HUES64 (cell line): ENCODE results near the gene SLC45A2.

Source experiments
- H3K27ac ChIP-seq: 2 replicates; pipeline ENCODE4 v1.7.0; 2013; ENCODE audit warnings: low read depth, low read length, inconsistent platforms
- H3K27me3 ChIP-seq: 2 replicates; pipeline ENCODE4 v1.6.1; 2013; ENCODE audit warnings: mild to moderate bottlenecking, low read length; ENCODE audit not compliant: insufficient read depth
- H3K36me3 ChIP-seq: 2 replicates; pipeline ENCODE4 v1.6.1; 2013; ENCODE audit warnings: mild to moderate bottlenecking, low read length; ENCODE audit not compliant: insufficient read depth
- H3K4me1 ChIP-seq: 2 replicates; pipeline ENCODE4 v1.6.1; 2013; ENCODE audit warnings: mild to moderate bottlenecking, low read length, moderate library complexity; ENCODE audit not compliant: insufficient read depth
- H3K4me3 ChIP-seq: 2 replicates; pipeline ENCODE4 v1.5.1; 2013; ENCODE audit warnings: mild to moderate bottlenecking, low read length, moderate library complexity
- H3K9ac ChIP-seq: 2 replicates; pipeline ENCODE4 v1.6.1; 2013; ENCODE audit warnings: mild to moderate bottlenecking, low read depth, low read length
- H3K9me3 ChIP-seq: 2 replicates; pipeline ENCODE4 v1.6.1; 2013; ENCODE audit warnings: low read depth, low read length; ENCODE audit not compliant: insufficient read depth
- WGBS: fragments of 150-250, 120-280 bp; methylation state at CpG from one replicate; pipeline ENCODE4 v1.1.7; 2013; ENCODE audit warnings: missing lambda C conversion rate; 5-methylcytosine and 5-hydroxymethylcytosine counted together

SLC45A2 gene

DNA sequence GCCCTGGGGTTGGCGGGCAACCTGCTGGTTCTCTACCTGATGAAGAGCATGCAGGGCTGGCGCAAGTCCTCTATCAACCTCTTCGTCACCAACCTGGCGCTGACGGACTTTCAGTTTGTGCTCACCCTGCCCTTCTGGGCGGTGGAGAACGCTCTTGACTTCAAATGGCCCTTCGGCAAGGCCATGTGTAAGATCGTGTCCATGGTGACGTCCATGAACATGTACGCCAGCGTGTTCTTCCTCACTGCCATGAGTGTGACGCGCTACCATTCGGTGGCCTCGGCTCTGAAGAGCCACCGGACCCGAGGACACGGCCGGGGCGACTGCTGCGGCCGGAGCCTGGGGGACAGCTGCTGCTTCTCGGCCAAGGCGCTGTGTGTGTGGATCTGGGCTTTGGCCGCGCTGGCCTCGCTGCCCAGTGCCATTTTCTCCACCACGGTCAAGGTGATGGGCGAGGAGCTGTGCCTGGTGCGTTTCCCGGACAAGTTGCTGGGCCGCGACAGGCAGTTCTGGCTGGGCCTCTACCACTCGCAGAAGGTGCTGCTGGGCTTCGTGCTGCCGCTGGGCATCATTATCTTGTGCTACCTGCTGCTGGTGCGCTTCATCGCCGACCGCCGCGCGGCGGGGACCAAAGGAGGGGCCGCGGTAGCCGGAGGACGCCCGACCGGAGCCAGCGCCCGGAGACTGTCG, 47.3 kb downstream of the SLC45A2 start:
- no peak overlapping the region for H3K9ac ChIP-seq
- H3K4me1 ChIP-seq = no peaks in the 10 kb centered on the region; the same call in 1 of the 2 replicates
- no peaks in the 10 kb centered on the region for H3K9me3 ChIP-seq
- no peak overlapping the region for H3K4me3 ChIP-seq
- H3K27ac ChIP-seq = no peak overlapping the region
- WGBS = 96% methylated on average over 54 of the region's 54 CpGs
- H3K36me3 ChIP-seq = no peaks in the 10 kb centered on the region
- H3K27me3 ChIP-seq = peaks cover 27% of the 10 kb centered on the region

DNA sequence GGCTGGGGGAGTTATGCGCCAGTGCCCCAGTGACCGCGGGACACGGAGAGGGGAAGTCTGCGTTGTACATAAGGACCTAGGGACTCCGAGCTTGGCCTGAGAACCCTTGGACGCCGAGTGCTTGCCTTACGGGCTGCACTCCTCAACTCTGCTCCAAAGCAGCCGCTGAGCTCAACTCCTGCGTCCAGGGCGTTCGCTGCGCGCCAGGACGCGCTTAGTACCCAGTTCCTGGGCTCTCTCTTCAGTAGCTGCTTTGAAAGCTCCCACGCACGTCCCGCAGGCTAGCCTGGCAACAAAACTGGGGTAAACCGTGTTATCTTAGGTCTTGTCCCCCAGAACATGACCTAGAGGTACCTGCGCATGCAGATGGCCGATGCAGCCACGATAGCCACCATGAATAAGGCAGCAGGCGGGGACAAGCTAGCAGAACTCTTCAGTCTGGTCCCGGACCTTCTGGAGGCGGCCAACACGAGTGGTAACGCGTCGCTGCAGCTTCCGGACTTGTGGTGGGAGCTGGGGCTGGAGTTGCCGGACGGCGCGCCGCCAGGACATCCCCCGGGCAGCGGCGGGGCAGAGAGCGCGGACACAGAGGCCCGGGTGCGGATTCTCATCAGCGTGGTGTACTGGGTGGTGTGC, 48.0 kb downstream of the SLC45A2 start, which contains the start of gene RXFP3:
RXFP3 (plus strand) TSS at position 6 of the 636 bp plus-strand sequence; CDS start at position 361, 355 bp downstream.
- Histone ChIP-seq H3K36me3 (no peaks in the 10 kb centered on the region), H3K27ac (no peak within 1 kb of the TSS), H3K4me3 (peak within 1 kb of the TSS; percentile 68), H3K9me3 (no peaks in the 10 kb centered on the region), H3K27me3 (peaks cover 27% of the 10 kb centered on the region), H3K9ac (no peak within 1 kb of the TSS), H3K4me1 (peaks cover 3% of the 10 kb centered on the region; the same call in 1 of the 2 replicates)
- WGBS = 44% methylated on average over 45 of the region's 45 CpGs

DNA sequence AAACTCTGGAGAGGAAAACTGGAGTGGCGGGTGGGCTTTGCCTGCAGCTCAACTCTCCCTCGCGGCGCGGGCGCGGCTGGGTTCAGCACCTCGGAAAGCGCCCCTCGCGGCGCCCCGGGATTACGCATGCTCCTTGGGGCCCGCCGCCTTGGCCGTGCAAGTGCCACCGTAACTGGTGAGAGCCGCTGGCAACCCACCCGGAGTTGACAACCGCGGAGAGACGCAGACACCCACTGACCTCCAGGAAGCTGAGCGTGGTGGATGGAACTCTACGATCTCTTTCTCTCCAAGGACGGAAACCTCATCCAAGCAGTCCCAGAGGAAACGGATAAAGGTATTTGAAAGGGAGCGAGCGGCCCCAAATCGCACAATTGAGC, 48.5 kb downstream of the SLC45A2 start:
- Histone ChIP-seq H3K4me3 (peak overlapping the region; percentile 68), H3K27ac (no peak overlapping the region), H3K36me3 (no peaks in the 10 kb centered on the region), H3K4me1 (peaks cover 8% of the 10 kb centered on the region), H3K9ac (no peak overlapping the region), H3K27me3 (peaks cover 27% of the 10 kb centered on the region), H3K9me3 (no peaks in the 10 kb centered on the region)
- WGBS = under 1% methylated on average over 30 of the region's 30 CpGs

DNA sequence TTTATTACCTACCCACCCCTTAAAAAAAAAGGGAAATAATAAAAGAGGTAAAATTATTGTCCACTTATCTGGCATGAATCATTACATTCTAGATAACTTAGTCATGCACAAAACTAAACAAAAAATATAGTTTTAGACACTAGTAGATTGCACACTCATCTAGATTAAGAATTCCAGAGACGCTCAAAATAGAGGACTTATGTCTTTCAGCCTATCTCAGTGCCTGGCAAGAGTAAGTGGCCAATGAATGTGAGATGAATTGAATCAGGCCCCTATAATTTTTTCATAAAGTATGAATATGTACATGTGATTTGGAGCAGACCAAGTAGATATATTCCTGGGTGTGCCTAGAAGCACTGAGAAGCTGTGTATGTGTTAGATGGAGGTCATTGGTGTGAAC, 50.3 kb downstream of the SLC45A2 start:
- peaks cover 27% of the 10 kb centered on the region for H3K27me3 ChIP-seq
- H3K36me3 ChIP-seq = no peaks in the 10 kb centered on the region
- H3K9me3 ChIP-seq = no peaks in the 10 kb centered on the region
- H3K27ac ChIP-seq = no peak overlapping the region
- WGBS = 89% methylated on average over 1 of the region's 1 CpG
- no peak overlapping the region for H3K9ac ChIP-seq
- no peak overlapping the region for H3K4me3 ChIP-seq
- peaks cover 24% of the 10 kb centered on the region for H3K4me1 ChIP-seq

- Histone ChIP-seq H3K4me1 (peaks cover 28% of the 10 kb centered on the region), H3K27ac (no peak overlapping the region), H3K9ac (no peak overlapping the region), H3K36me3 (no peaks in the 10 kb centered on the region), H3K9me3 (no peaks in the 10 kb centered on the region), H3K4me3 (no peak overlapping the region), H3K27me3 (peaks cover 27% of the 10 kb centered on the region)
- 87% methylated on average over 3 of the region's 3 CpGs for WGBS
Measured at GRCh38 chr5:33933723-33934169, 50.7 kb downstream of the SLC45A2 start.

- Histone ChIP-seq H3K27ac (peak overlapping the region; percentile 83; the same call in 1 of the 2 replicates), H3K27me3 (peaks cover 7% of the 10 kb centered on the region), H3K9ac (no peak overlapping the region), H3K9me3 (no peaks in the 10 kb centered on the region), H3K36me3 (no peaks in the 10 kb centered on the region), H3K4me1 (peaks cover 40% of the 10 kb centered on the region), H3K4me3 (no peak overlapping the region)
- 64% methylated on average over 5 of the region's 5 CpGs for WGBS
Measured at GRCh38 chr5:33931136-33931535, 53.4 kb downstream of the SLC45A2 start.

DNA sequence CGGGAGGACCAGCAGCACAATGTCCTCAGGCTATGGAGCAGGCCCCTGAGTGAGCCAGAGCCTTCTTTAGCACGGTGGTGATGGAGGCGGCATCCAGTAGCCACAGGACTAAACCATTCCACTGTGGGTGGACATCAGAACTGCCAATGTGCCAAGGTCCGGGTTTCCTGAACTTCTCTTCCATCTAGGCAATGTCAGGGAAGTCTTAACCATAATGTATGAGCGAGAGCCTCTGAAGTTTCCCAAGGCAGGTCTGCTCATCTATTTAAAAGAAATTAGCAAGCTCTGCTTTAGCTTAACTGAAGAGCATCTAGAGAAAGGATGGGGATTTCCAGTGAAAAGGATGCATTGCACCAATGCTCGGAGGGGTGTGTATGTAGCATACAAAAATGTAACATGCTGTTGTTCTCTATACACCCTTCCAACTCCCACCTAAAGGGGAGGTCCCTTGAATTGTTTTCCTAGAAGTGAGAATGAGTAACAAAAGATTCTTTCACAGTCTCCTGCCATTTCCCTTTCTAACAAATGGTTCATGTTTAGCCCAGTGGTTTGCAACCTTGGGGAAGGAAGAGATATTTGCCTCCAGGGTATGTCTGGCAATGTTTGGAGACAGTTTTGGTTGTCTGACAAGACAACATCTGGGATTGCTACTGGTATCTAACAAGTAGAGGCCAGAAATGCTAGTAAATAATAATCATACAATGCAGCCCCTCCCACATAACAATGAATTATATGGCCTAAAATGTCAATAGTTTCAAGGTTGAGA, 54.4 kb downstream of the SLC45A2 start:
- peak overlapping the region; percentile 83; the same call in 1 of the 2 replicates for H3K27ac ChIP-seq
- H3K9ac ChIP-seq = no peak overlapping the region
- H3K4me1 ChIP-seq = peaks cover 40% of the 10 kb centered on the region
- H3K4me3 ChIP-seq = no peak overlapping the region
- no peaks in the 10 kb centered on the region for H3K27me3 ChIP-seq
- H3K36me3 ChIP-seq = no peaks in the 10 kb centered on the region
- no peaks in the 10 kb centered on the region for H3K9me3 ChIP-seq
- WGBS = 82% methylated on average over 6 of the region's 6 CpGs

DNA sequence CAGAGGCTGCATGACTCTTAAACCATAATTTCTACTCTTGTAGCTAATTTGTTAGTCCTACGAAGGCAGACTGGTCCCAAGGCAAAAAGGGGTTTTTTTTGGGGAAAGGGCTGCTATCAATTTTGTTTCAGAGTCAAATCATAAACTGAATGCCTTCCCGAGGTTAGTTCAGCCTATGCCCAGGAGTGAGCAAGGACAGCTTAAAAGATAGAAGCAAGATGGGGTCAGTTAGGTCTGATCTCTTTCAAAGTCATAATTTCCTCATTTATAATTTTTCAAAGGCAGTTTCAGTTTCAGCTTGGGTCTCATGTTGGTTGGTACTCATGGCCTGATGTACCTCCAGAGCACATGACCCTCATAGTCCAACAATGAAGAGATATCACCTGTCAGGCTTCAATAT, 56.2 kb downstream of the SLC45A2 start:
- WGBS = 93% methylated on average over 2 of the region's 2 CpGs

DNA sequence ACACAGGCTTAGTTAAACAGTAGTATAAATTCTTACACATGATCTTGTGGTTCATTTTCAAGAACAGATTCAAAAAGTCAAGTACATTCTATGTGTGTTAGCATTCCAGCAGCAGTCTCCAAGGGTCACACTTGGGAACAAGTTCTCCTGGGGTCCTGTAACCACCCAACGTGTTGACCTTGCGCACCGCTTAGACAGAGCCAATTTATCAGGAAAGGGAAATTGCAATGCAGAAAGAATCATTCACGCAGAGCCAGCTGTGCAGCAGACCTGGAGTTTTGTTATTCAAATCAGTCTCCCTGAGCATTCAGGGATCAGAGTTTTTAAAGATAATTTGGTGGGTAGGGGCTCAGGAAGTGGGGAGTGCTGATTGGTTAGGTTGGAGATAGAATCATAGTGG, 56.8 kb downstream of the SLC45A2 start:
- 68% methylated on average over 4 of the region's 4 CpGs for WGBS
- Histone ChIP-seq H3K4me1 (peaks cover 40% of the 10 kb centered on the region), H3K27ac (no peak overlapping the region), H3K36me3 (no peaks in the 10 kb centered on the region), H3K9ac (no peak overlapping the region), H3K9me3 (no peaks in the 10 kb centered on the region), H3K27me3 (no peaks in the 10 kb centered on the region), H3K4me3 (no peak overlapping the region)

More for the DNA sequence above, 56.2 kb downstream of the SLC45A2 start:
- Histone ChIP-seq H3K36me3 (no peaks in the 10 kb centered on the region), H3K4me3 (no peak overlapping the region), H3K27ac (no peak overlapping the region), H3K9ac (no peak overlapping the region), H3K4me1 (peaks cover 40% of the 10 kb centered on the region), H3K9me3 (no peaks in the 10 kb centered on the region), H3K27me3 (no peaks in the 10 kb centered on the region)

- no peaks in the 10 kb centered on the region for H3K27me3 ChIP-seq
- H3K36me3 ChIP-seq = no peaks in the 10 kb centered on the region
- no peak overlapping the region for H3K9ac ChIP-seq
- no peak overlapping the region for H3K4me3 ChIP-seq
- H3K4me1 ChIP-seq = peaks cover 25% of the 10 kb centered on the region; the same call in 1 of the 2 replicates
- no peaks in the 10 kb centered on the region for H3K9me3 ChIP-seq
- no peak overlapping the region for H3K27ac ChIP-seq
Measured at GRCh38 chr5:33925278-33925677, 59.2 kb downstream of the SLC45A2 start.

DNA sequence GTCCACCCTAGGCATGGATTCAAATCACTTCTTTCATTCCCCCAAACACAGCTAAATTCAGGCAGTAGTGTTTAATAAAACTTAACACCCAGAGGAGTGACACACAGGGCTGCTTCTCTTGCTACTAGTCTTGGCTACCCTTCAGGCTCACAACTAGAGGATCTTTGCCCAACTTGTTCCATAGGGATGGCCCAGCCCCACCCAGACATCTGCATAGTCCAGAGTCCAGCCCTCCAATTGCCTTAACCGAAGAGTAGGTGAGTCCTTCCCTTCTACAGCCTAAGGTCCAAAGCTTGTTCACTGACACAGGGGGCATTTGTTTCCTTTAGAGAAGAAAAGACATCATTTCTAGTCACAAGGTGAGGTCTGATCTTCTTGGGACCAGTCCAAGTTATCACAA, 63.5 kb downstream of the SLC45A2 start:
- Histone ChIP-seq H3K36me3 (no peaks in the 10 kb centered on the region), H3K9me3 (no peaks in the 10 kb centered on the region), H3K4me3 (no peak overlapping the region), H3K27ac (no peak overlapping the region), H3K9ac (no peak overlapping the region), H3K4me1 (no peaks in the 10 kb centered on the region), H3K27me3 (no peaks in the 10 kb centered on the region)
- WGBS = 95% methylated on average over 1 of the region's 1 CpG
